ENCODE measurements around the gene LANCL1.

- TF ChIP-seq, protein P1, sequence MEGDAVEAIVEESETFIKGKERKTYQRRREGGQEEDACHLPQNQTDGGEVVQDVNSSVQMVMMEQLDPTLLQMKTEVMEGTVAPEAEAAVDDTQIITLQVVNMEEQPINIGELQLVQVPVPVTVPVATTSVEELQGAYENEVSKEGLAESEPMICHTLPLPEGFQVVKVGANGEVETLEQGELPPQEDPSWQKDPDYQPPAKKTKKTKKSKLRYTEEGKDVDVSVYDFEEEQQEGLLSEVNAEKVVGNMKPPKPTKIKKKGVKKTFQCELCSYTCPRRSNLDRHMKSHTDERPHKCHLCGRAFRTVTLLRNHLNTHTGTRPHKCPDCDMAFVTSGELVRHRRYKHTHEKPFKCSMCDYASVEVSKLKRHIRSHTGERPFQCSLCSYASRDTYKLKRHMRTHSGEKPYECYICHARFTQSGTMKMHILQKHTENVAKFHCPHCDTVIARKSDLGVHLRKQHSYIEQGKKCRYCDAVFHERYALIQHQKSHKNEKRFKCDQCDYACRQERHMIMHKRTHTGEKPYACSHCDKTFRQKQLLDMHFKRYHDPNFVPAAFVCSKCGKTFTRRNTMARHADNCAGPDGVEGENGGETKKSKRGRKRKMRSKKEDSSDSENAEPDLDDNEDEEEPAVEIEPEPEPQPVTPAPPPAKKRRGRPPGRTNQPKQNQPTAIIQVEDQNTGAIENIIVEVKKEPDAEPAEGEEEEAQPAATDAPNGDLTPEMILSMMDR (IDR thresholded peaks at IDR 0.05) = no peak
- TF ChIP-seq POLR2AphosphoS5 (IDR thresholded peaks at IDR 0.05; ENCODE audit: insufficient read depth in 1 of 2, low read depth in 1 of 2) (no peak), POLR2A (IDR thresholded peaks at IDR 0.05) (no peak)
These were observed 89.5 kb downstream of the LANCL1 start for GRCh38 chr2:210387074-210387473.
